Retinal pigment epithelial cell (primary cell): ENCODE measurements around the gene DCC.
A peak's percentile ranks its signal among the peaks of the same experiment; 100 is the strongest.

Source experiments
- DNase-seq: peaks from one replicate; pipeline ENCODE4 v3.0.0-alpha.2; 2010; ENCODE audit warnings: low read depth
- H3K4me3 ChIP-seq: 2 replicates; pipeline ENCODE4 v1.5.1; 2011; ENCODE audit warnings: mild to moderate bottlenecking, low read length, control low read depth, moderate library complexity
- CTCF ChIP-seq: conservative IDR thresholded peaks from 2 replicates; pipeline ENCODE4 v1.5.1; 2011; ENCODE audit warnings: low read depth, low read length, control low read depth, inconsistent platforms

Gene DCC

GRCh38 chr18:52991246-52991645 is 651.2 kb downstream of the DCC start:
- DNase-seq, result no peak
- no peak for TF ChIP-seq CTCF
- no peak overlapping the region for H3K4me3 ChIP-seq

GRCh38 chr18:52992041-52992440 is 652.0 kb downstream of the DCC start:
- DNase-seq, result no peak
- H3K4me3 ChIP-seq, result no peak overlapping the region
- peak; percentile 38 for TF ChIP-seq CTCF

- TF ChIP-seq CTCF, result no peak
- no peak for DNase-seq
- no peak overlapping the region for H3K4me3 ChIP-seq
Observed at GRCh38 chr18:52995875-52996274, 655.9 kb downstream of the DCC start.

GRCh38 chr18:52999633-53000032 is 659.6 kb downstream of the DCC start:
- no peak for TF ChIP-seq CTCF
- DNase-seq, result no peak
- H3K4me3 ChIP-seq, result no peak overlapping the region

GRCh38 chr18:53004798-53005197 is 664.8 kb downstream of the DCC start:
- H3K4me3 ChIP-seq, result no peak overlapping the region
- DNase-seq, result no peak
- no peak for TF ChIP-seq CTCF

GRCh38 chr18:53018791-53019190 is 678.8 kb downstream of the DCC start:
- no peak for DNase-seq
- no peak for TF ChIP-seq CTCF
- H3K4me3 ChIP-seq, result no peak overlapping the region

GRCh38 chr18:53025247-53025646 is 685.2 kb downstream of the DCC start:
- no peak for DNase-seq
- no peak for TF ChIP-seq CTCF
- H3K4me3 ChIP-seq, result no peak overlapping the region
